Measurements from ENCODE around the gene KLRC3.
"Not testable (repeated sequence)": the region's sequence is repeated elsewhere in the genome, so short reads cannot be mapped to it uniquely, and the experiment has no call there.

KLRC3 gene

GRCh38 chr12:10420334-10420733, at the start of gene KLRC3:
Gene KLRC3 (minus strand): TSS chr12:10420595. CDS start chr12:10420550, 45 bp downstream.
- DNase-seq (ENCODE audit: low spot score) = not testable (repeated sequence)

- DNase-seq (ENCODE audit: low spot score) = no peak
Measured at GRCh38 chr12:10469701-10470100, 49.3 kb upstream of the KLRC3 start.

GRCh38 chr12:10466311-10466710, 45.9 kb upstream of the KLRC3 start:
- no peak for DNase-seq (ENCODE audit: low spot score)

GRCh38 chr12:10457760-10458159, 37.4 kb upstream of the KLRC3 start:
- DNase-seq (ENCODE audit: low spot score) = no peak

GRCh38 chr12:10456856-10457255, 36.5 kb upstream of the KLRC3 start:
- DNase-seq (ENCODE audit: low spot score) = no peak

- no peak for DNase-seq (ENCODE audit: low spot score)
Measured at GRCh38 chr12:10455766-10456165, 35.4 kb upstream of the KLRC3 start.

- DNase-seq (ENCODE audit: low spot score) = no peak
Measured at GRCh38 chr12:10454531-10454930, 34.1 kb upstream of the KLRC3 start.

GRCh38 chr12:10453156-10453555, 32.8 kb upstream of the KLRC3 start, which contains the start of gene KLRC1:
Gene KLRC1 (minus strand): TSS chr12:10453377. CDS start chr12:10451156, 2,221 bp downstream.
- DNase-seq (ENCODE audit: low spot score) = no peak

- DNase-seq (ENCODE audit: low spot score) = no peak
Measured at GRCh38 chr12:10448236-10448635, 27.8 kb upstream of the KLRC3 start.

GRCh38 chr12:10446052-10446451, 25.7 kb upstream of the KLRC3 start:
- DNase-seq (ENCODE audit: low spot score) = not testable (repeated sequence)

GRCh38 chr12:10441144-10441543, 20.7 kb upstream of the KLRC3 start:
- DNase-seq (ENCODE audit: low spot score) = not testable (repeated sequence)

- DNase-seq (ENCODE audit: low spot score) = not testable (repeated sequence)
Measured at GRCh38 chr12:10439608-10440274, 19.3 kb upstream of the KLRC3 start.

GRCh38 chr12:10437601-10438000, 17.2 kb upstream of the KLRC3 start:
- not testable (repeated sequence) for DNase-seq (ENCODE audit: low spot score)

GRCh38 chr12:10435816-10436215, 15.4 kb upstream of the KLRC3 start, which contains the start of gene KLRC2:
Gene KLRC2 (minus strand): TSS chr12:10436010. CDS start chr12:10435986, 24 bp downstream.
- DNase-seq (ENCODE audit: low spot score) = not testable (repeated sequence)

GRCh38 chr12:10430623-10431022, 10.2 kb upstream of the KLRC3 start:
- not testable (repeated sequence) for DNase-seq (ENCODE audit: low spot score)

GRCh38 chr12:10425938-10426337, 5.5 kb upstream of the KLRC3 start:
- not testable (repeated sequence) for DNase-seq (ENCODE audit: low spot score)

GRCh38 chr12:10424260-10424899, 4.0 kb upstream of the KLRC3 start:
- not testable (repeated sequence) for DNase-seq (ENCODE audit: low spot score)

- DNase-seq (ENCODE audit: low spot score) = not testable (repeated sequence)
Measured at GRCh38 chr12:10422159-10422558, 1.8 kb upstream of the KLRC3 start.

GRCh38 chr12:10409392-10409791, 11.0 kb downstream of the KLRC3 start, which contains the start of gene KLRC4:
Gene KLRC4 (minus strand): TSS chr12:10409757. CDS start chr12:10409575, 182 bp downstream.
- DNase-seq (ENCODE audit: low spot score) = no peak

- DNase-seq (ENCODE audit: low spot score) = no peak
Measured at GRCh38 chr12:10408842-10409241, 11.6 kb downstream of the KLRC3 start.

GRCh38 chr12:10406725-10407124, 13.7 kb downstream of the KLRC3 start:
- no peak for DNase-seq (ENCODE audit: low spot score)

- DNase-seq (ENCODE audit: low spot score) = no peak
Measured at GRCh38 chr12:10405294-10405693, 15.1 kb downstream of the KLRC3 start.

GRCh38 chr12:10404798-10405197, 15.6 kb downstream of the KLRC3 start:
- no peak for DNase-seq (ENCODE audit: low spot score)

All from HuH-7 (cell line).